ENCODE measurements around the gene DYTN. TPM values are rescaled to one million over a fixed set of nuclear protein-coding genes. Genes with fewer than 3 reads are reported as not detected.

DYTN gene
- polyA plus RNA-seq, 1 donor from 2014 or later = not detected

GRCh38 chr2:206631340-206631739 lies 86.9 kb downstream of the DYTN start:
- TF ChIP-seq CTCF (IDR thresholded peaks at IDR 0.05; ENCODE audit: poor library complexity, severe bottlenecking) = no peak
- no peak for TF ChIP-seq MXI1 (conservative IDR thresholded peaks at IDR 0.05; ENCODE audit: poor library complexity, severe bottlenecking)
- no peak for TF ChIP-seq TAF1 (IDR thresholded peaks at IDR 0.05; ENCODE audit: low read depth)
- no peak for TF ChIP-seq POLR2AphosphoS5 (IDR thresholded peaks at IDR 0.05)
- no peak for TF ChIP-seq SMC3 (conservative IDR thresholded peaks at IDR 0.05; ENCODE audit: poor library complexity)
- no peak for TF ChIP-seq EZH2 (IDR thresholded peaks at IDR 0.05; ENCODE audit: borderline replicate concordance, insufficient read depth, low read length, poor library complexity, severe bottlenecking)
- TF ChIP-seq REST (IDR thresholded peaks at IDR 0.05; ENCODE audit: borderline replicate concordance) = no peak
- TF ChIP-seq RAD21 (conservative IDR thresholded peaks at IDR 0.05) = no peak
- no peak for TF ChIP-seq EP300 (conservative IDR thresholded peaks at IDR 0.05; ENCODE audit: poor library complexity, severe bottlenecking)
- Histone ChIP-seq H3K79me2 (replicated peaks; ENCODE audit: insufficient read depth, low read length) (no peaks in the 10 kb centered on the region), H3F3A (ENCODE audit: insufficient read depth, low read length, poor library complexity, severe bottlenecking) (no peaks in the 10 kb centered on the region), H3K9me3 (ENCODE audit: low read length) (no peaks in the 10 kb centered on the region), H3K4me2 (ENCODE audit: low read length) (no peak overlapping the region), H4K20me1 (ENCODE audit: insufficient read depth) (no peaks in the 10 kb centered on the region), H3K4me3 (ENCODE audit: low read length) (no peak overlapping the region), H3K27ac (ENCODE audit: low read length) (no peak overlapping the region), H2AFZ (ENCODE audit: low read depth, low read length) (no peak overlapping the region), H3K9ac (ENCODE audit: low read length) (no peak overlapping the region), H3K36me3 (ENCODE audit: insufficient read depth, low read length) (no peaks in the 10 kb centered on the region), H3K27me3 (ENCODE audit: insufficient read depth, low read depth, low read length) (no peaks in the 10 kb centered on the region), H3K9me2 (ENCODE audit: insufficient read depth, low read length) (no peaks in the 10 kb centered on the region)

GRCh38 chr2:206627632-206628031 lies 90.6 kb downstream of the DYTN start:
- no peaks in the 10 kb centered on the region for H3K27me3 ChIP-seq (ENCODE audit: insufficient read depth, low read depth, low read length)
- H3K79me2 ChIP-seq (replicated peaks; ENCODE audit: insufficient read depth, low read length) = no peaks in the 10 kb centered on the region
- H3K4me3 ChIP-seq (ENCODE audit: low read length) = no peak overlapping the region
- no peak overlapping the region for H3K4me2 ChIP-seq (ENCODE audit: low read length)
- TF ChIP-seq REST (IDR thresholded peaks at IDR 0.05; ENCODE audit: borderline replicate concordance) = no peak
- TF ChIP-seq TAF1 (IDR thresholded peaks at IDR 0.05; ENCODE audit: low read depth) = no peak
- no peak for TF ChIP-seq MXI1 (conservative IDR thresholded peaks at IDR 0.05; ENCODE audit: poor library complexity, severe bottlenecking)
- no peaks in the 10 kb centered on the region for H3K9me3 ChIP-seq (ENCODE audit: low read length)
- no peak overlapping the region for H3K27ac ChIP-seq (ENCODE audit: low read length)
- H3K9me2 ChIP-seq (ENCODE audit: insufficient read depth, low read length) = no peaks in the 10 kb centered on the region
- no peak overlapping the region for H2AFZ ChIP-seq (ENCODE audit: low read depth, low read length)
- H4K20me1 ChIP-seq (ENCODE audit: insufficient read depth) = no peaks in the 10 kb centered on the region
- no peaks in the 10 kb centered on the region for H3F3A ChIP-seq (ENCODE audit: insufficient read depth, low read length, poor library complexity, severe bottlenecking)
- no peaks in the 10 kb centered on the region for H3K36me3 ChIP-seq (ENCODE audit: insufficient read depth, low read length)
- no peak overlapping the region for H3K9ac ChIP-seq (ENCODE audit: low read length)
